Subcutaneous adipose tissue (tissue), 4 donors: Measurements from ENCODE around the gene NMBR. TPM values are rescaled to one million over a fixed set of nuclear protein-coding genes. Genes with fewer than 3 reads are reported as not detected.

Experiments
- total RNA-seq, 4 donors: library from RNA; depleted of rRNA; stranded (reverse); fragments of >200 nt; gene quantifications; one replicate each; pipeline ENCODE4 v1.1.0, GENCODE V29; 2016
- TF ChIP-seq, protein P1 (sequence below): fragments of 450-650 bp; IDR thresholded peaks from one replicate; pipeline ENCODE4 v1.5.1; 2016; ENCODE audit warnings: low read depth, mild to moderate bottlenecking, control low read depth, antibody characterized with exemption, moderate library complexity

The NMBR gene
- total RNA-seq, 4 donors from 2014 or later: not detected

DNA sequence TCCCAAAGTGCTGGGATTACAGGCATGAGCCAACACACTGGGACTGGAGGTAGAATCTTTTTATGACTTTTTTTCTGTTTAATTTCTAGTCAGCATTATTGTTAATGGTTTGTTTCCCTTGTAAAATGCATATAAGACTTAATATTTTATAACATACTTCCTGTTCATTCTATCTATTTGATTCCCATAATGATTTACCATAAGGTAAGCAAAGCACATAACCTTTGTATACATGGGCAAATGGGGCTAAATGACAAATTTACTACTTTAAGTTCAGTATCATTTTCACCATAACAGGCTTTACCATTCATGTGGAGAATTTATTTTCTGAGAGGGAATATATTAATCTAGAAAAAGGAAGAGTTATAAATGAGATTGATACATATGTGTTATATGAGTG is 24.4 kb upstream of the NMBR start:
- TF ChIP-seq, protein P1, sequence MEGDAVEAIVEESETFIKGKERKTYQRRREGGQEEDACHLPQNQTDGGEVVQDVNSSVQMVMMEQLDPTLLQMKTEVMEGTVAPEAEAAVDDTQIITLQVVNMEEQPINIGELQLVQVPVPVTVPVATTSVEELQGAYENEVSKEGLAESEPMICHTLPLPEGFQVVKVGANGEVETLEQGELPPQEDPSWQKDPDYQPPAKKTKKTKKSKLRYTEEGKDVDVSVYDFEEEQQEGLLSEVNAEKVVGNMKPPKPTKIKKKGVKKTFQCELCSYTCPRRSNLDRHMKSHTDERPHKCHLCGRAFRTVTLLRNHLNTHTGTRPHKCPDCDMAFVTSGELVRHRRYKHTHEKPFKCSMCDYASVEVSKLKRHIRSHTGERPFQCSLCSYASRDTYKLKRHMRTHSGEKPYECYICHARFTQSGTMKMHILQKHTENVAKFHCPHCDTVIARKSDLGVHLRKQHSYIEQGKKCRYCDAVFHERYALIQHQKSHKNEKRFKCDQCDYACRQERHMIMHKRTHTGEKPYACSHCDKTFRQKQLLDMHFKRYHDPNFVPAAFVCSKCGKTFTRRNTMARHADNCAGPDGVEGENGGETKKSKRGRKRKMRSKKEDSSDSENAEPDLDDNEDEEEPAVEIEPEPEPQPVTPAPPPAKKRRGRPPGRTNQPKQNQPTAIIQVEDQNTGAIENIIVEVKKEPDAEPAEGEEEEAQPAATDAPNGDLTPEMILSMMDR: no peak

DNA sequence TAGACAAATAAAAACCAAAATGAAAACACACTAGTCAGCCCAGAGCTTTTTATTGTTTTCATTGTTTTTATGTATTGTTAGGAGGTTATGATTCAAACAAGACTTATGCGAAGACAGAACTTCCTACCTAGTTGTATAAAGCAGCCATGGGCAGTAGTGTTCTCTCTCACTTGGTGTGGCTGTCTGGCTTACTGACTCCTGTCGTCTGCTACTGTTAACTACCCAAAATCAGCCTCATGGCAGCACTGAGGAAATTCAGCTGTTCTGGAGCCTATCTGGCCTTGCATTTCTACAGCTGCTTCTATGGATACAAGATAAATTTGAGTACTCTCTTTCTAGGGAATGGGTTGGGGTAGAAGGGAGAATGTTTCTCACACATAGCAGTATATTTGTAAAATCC is 20.6 kb upstream of the NMBR start:
- TF ChIP-seq, protein P1: no peak

DNA sequence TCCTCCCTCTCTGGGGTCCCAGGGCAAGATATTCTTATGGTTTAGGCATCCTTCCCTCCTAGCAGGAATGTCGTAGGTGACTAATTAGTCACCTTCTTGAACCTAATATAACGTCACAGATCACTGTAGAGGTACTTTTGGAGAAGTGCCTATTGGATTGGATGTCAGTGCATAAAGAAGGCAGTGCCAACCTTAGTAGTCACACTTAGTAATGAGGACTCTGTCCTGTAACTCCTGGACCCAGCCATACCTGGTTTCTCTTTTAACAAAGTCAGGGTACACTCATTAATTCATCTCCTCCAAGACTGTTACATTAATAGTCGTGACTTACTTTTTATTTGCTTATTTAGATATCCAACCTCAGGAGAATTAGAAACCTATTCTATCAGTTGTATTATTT is 20.1 kb upstream of the NMBR start:
- TF ChIP-seq, protein P1: no peak

DNA sequence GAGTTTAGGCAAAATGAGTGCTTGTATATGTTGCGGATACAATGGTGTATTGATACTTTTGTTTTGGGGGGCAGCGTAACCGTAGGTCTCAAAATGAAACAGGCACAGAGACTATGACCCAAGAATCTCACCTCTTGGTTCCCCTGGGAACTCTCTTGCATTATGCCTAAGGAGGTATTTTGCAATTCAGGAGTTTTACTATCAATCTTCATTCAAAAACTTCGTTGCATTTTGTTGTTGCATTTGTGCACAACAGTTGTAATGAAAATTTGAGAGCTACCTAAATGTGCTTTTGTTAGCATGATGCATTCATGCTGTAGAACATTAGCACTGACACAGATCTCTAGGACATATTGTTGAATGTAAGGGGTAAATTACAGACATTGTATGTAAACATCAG is 18.3 kb upstream of the NMBR start:
- TF ChIP-seq, protein P1: no peak

DNA sequence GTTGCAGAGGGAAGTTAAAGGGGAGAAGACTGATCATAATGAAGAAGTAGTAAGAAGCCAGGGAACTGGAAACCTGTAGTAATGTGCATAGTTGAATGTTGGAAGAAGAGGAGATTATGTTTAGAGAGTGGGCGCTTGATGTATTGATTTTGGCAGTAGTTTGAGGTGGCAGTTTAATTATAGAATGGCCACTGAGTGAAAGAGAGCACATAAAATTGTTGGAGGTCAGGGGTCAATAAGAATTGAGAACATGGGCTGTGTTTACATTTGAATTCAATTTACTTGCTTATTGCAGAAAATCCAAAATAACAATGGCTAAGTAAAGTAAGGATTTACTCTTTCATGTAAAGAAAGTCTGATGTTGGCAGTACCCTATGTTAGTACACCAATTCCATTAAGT is 15.9 kb upstream of the NMBR start:
- TF ChIP-seq, protein P1: no peak

DNA sequence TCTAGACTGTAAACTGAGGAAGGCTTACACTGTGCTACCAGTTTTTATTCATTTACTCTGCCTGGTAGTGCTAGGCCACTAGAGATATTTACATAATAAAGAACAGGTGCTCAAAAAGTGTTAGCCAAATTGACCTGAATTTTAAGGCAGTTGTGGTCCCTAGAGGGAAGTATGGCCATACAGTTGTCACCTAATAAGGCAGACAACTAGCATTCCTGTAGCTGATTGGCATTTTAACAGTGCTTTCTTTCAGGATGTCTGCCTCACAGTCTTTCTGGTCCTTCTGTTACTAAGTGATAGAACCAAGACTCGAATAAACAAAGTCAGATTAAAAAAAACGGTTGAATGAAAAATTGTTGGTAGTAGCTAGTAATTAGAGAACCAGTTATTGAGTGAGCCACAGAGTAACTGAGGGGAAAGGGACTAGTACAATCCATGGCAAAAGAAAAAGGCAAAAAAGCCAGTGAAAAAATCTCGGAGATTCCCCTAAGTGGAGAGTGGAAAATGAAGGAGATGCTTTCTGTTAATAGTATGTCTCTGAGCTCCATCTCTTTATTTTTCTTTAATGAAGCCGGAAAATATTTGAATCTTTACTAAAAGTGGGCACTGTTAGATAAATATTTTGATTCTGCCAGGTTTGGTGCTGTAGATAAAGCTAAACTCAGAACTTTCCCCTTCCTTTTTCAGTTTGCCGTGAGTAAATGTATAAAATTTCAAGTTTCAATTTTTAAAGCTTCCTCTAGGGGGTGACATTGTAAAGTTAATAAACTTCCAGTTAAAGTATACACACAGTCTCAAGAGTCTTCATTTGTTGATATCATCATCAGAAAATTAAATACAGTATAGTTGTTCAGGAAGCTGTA is 9.2 kb upstream of the NMBR start:
- TF ChIP-seq, protein P1: no peak

DNA sequence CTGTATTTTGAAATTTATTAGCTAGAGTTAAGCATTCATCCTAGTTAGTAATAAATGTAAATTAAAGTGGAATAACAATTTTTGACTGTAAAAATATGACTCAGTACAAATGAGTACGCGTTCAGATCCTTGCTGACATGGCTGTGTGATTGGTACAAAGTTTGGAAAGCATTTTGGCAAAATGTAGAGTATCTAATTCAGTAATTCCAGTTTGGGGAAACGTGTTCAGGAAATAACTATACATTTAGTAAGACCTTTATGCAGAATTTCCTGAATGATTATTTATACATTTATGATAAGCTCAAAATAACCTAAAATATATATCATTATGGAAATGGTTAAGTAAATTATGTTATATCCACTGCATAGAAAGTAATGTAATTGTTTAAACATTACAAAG is 8.2 kb upstream of the NMBR start:
- TF ChIP-seq, protein P1: no peak
